Measurements from ENCODE around the gene HCRTR1.

The HCRTR1 gene

DNA sequence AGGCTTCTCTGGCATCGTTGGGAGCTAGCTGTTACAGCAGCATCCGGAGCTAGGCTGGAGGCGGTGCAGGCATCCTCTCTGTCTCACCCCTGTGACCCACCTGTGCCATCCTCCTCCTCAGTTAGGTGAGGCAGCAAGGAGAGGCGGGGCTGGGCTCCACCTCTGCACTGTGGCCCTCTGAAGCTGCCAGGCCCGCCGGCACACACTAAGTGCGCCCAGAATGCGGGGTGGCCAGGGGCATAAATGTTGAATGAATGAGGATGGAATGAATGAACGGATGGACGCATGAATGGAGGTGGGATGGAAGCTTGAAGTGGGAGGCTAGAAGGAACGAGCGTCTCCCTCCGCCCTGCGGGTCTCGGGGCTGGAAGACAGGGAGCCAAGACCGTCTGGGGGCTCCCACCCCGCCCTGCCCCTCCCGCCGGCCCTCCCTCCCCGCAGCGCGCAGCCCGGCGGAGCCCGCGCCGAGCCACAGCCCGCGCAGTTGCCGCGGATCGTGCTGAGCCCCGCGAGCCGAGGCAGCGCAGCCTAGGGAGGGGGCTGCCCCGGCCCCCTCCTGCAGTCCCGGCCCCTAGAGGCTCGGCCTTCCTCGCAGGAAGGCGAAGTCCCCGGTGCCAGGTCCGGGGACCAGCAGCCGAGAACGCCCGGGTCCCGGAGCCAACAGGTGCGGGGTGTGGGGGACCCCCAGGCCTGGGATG, at the start of gene HCRTR1:
Gene HCRTR1, plus strand, starts transcription at position 472 of the 698 bp plus-strand sequence. CDS start 1,504 bp downstream, outside the sequence.
- in situ Hi-C loops (cut with MboI; ENCODE audit: low sequenced_read_pairs), result no loop called here

DNA sequence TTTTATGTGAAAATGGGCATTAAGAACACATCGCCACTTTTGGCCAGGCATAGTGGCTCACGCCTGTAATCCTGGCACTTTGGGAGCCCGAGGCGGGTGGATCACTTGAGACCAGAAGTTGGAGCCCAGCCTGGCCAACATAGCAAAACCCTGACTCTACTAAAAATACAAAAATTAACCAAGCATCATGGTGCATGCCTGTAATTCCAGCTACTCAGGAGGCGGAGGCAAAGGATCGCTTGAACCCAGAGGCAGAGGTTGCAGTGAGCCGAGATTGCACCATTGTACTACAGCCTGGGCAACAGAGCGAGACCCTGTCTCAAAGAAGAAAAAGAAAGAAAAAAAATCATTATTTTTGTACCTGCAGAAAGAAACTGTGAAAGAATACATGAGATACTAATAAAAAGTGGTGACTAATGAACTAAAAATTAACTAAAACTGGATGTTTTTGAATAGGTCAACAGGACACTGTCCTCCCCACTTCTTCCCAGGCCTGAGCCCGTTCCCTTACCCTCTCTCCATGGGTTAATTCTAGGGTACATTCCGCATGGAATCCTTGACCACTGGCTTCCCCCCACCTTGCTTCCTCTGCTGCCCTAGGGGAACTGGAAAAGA, 49.4 kb upstream of the HCRTR1 start:
- in situ Hi-C loops (cut with MboI; ENCODE audit: low sequenced_read_pairs), result loop anchor here (25.0 kb wide), 1 partner anchor 381 kb away; no protein-coding TSS in a partner anchor

DNA sequence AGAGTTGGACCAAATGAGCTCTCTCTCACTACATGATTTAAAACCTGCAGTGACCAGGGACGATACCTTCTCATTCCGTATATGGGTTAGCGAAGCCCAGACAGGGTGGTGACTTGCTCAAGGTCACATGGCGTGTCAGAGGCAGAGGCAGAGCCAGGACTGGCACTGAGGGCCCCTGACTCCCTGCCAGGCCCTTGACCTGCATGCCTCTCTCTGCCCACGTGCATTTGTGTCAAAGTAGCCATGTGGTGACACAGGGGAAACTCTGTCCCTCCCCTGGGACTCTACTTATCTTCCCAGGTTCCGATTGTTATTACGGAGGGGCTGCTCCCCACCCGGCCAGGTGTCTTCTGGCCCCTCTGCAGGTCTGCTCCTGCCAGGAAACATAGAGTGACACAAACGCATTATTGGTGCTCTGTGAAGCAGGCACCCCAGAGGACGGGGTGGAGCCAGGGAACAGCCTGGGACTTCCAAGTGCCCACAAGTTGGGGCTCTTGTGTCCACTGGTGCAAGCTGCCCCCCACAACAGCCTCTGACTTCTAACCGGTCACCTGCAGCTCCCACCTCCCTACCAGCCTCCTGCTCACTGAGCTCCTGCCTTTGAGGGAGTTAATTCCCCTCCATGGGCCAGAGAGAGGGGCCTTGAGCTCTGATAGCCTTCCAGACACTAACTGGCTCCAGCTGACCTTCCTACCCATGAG, 48.4 kb upstream of the HCRTR1 start:
- in situ Hi-C loops (cut with MboI; ENCODE audit: low sequenced_read_pairs), result loop anchor here (25.0 kb wide), 1 partner anchor 382 kb away; no protein-coding TSS in a partner anchor

DNA sequence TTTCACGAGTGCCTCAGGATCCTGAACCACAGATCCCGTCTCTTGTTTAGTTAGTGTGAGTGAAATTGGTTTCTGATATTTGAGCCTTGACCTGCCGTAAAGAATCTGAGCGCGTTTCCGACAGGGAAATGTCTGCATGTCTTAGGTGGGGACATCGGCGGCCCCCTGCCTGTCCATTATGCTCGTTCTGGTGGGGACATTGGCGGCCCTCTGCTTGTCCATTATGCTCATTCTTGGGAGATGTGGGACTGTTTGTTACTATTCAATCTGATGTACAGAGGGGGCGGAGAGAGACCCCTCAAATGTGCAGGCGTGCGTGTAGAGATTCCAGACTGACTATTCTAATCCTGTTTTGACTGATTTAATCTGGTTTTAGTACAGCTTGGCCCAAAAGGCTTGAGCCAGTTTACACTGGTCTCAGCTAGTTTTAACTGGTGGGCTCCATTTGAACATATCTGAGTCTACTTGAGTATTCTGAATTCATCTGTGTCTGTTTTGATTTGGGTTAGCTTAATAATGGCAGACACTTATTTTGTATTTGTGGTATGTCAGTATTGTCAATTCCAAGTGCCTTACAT, 47.8 kb upstream of the HCRTR1 start:
- in situ Hi-C loops (cut with MboI; ENCODE audit: low sequenced_read_pairs), result loop anchor here (25.0 kb wide), 1 partner anchor 382 kb away; no protein-coding TSS in a partner anchor

DNA sequence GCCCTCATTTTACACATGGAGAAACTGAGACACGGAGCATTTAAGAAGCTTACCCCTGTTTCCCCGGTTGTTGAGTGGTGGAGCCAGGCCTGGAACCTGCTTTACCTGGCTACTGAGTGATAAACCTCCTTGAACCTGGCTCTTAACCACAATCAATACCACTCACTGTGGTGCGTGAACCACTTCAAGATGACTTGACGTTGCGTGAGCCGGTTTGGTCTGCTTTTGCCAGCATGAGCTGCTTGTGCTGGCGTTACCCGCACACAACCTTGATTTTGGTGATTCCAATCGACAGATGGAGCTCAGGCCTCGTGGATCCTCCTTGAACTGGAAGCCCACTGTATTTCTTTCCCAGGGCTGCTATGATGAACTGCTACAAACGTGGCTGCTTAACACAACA, 47.3 kb upstream of the HCRTR1 start:
- in situ Hi-C loops (cut with MboI; ENCODE audit: low sequenced_read_pairs), result loop anchor here (25.0 kb wide), 1 partner anchor 383 kb away; no protein-coding TSS in a partner anchor

DNA sequence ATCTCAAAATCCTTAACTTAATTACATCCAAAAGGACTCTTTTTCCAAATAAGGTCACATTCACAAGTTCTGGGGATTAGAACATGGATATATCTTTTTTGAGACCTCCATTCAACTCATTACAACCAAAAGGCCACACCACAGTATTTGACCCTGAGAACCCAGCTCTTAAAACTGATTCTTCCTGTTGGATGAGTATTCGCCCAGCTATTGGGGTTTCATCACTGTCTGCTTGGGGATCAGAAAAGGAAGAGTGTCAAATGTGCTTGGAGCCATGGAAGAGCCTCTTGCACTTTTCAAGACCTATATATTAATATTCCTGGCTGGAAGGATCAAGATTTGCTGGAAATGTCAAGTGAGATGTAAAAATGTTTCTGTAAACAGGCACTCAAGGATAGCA, 46.6 kb upstream of the HCRTR1 start:
- in situ Hi-C loops (cut with MboI; ENCODE audit: low sequenced_read_pairs), result loop anchor here (25.0 kb wide), 1 partner anchor 384 kb away; no protein-coding TSS in a partner anchor

DNA sequence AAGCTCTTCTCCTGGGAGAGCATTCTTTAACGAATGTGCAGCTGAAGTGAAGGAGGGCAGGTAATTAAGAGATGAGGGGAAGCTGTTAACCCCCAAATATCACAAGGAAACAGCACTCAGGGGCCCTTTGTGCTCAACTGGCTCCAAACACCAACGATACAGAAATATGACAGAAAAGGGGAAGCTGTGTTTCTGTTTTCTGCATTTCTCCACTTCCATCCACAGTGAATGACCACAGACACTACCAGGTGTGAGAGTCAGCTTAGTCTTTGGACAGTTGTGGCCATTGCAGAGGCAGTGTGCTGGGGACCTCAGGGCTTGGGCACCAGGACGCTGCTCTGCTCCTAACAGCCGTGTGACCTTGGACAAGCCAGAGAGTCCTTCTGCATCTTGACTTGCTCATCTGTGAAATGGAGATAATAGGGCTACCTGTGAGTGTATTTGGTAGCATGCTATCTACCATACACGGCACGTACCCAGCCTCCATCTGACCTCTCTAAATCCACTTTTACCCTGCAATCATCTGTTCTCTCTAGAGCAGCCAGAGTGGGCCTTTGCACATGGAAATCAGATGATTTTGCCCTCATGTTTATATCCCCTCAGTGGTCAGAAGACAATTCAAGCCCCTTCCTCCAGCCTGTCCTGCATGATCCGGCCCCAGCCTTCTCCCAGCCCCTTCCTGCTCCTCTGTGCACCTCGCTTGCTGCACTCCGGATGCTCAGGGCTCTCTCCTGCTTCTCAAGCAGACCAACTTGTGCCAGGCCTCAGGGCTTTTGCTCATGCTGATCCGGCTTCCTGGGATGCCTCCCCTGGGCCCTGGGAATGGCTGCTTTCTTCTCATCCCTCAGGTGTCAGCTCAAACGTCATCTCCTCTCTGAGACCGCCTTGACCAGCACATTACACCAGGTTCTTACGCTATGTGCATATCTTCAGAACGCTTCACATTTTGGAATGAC, 45.9 kb upstream of the HCRTR1 start:
- in situ Hi-C loops (cut with MboI; ENCODE audit: low sequenced_read_pairs), result loop anchor here (25.0 kb wide), 1 partner anchor 384 kb away; no protein-coding TSS in a partner anchor

DNA sequence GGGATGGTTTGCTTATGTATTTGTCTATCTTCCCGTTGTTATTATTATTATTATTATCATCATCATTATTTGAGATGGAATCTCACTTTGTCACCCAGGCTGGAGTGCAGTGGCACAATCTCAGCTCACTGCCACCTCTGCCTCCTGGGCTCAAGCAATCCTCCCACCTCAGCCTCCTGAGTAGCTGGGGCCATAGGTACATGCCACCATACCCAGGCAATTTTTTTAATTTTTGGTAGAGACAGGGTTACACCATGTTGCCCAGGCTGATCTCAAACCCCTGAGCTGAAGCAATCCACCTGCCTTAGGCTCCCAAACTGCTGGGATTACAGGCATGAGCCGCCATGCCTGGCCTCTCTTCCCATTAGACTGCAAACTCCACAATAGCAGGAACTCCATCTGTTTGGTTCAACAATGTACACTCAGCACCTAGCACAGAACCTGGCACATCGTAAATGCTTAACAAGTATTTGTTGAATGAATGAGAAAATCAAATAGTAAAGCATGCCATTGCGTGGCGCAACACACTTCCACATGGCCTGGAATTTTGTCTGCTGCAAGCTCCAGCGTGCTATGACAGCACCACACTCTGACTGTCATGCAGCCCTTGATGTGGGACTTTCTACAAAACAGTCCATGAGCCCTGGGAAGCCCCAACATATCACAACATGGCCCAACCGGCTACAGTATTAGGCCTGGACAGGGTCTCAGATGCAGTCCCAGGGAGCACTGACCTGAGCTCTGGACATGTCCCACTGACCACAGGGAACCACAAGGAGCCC, 45.0 kb upstream of the HCRTR1 start:
- in situ Hi-C loops (cut with MboI; ENCODE audit: low sequenced_read_pairs), result loop anchor here (25.0 kb wide), 1 partner anchor 385 kb away; no protein-coding TSS in a partner anchor

DNA sequence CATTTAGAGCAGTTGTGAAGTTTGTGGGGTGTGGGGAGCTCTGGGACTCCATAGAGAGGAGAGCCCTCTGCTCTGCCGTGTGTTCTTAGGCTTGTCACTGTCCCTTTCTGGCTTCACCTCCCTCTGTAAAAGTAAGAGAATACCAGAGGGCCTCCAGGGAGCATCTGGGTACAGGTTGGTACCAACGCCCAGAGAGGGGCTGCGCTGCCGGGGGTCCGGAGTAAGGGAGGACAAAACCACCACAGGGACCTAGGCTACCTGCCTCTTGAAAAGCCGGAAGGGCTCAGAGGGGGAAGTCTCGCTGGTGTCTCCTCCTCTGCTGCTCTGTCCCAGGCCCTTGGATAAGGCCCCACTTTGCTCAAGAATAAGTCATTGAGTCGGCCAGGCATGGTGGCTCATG, 44.2 kb upstream of the HCRTR1 start:
- in situ Hi-C loops (cut with MboI; ENCODE audit: low sequenced_read_pairs), result loop anchor here (25.0 kb wide), 1 partner anchor 386 kb away; no protein-coding TSS in a partner anchor

DNA sequence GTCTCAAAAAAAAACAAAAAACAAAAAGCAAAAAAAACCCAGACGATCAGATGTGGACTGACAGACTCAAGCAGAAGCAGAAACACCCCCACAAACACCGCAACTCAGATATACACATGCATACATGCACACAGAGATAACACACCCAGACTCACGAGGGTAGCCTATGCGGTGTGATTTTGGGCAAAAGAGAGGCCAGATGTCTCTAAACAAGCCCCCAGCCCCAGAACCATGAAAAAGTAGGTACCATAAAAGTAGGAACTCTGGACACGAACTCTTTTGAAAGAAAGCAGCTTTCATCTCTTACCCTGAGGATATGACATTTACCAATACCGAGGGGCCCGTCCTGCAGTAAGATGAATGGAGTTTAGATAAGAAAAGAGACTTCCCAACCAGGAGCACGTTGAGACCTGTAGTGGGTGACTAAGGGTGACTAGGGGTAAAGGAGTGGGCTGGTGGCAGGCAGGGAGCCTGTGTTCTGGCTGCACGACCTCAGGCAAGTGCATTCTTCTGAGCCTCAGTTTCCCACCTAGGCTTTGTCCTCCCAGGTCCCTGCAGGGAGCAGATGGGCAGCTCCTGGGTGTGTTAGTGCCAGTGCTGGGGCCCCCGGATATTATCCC, 42.6 kb upstream of the HCRTR1 start:
- in situ Hi-C loops (cut with MboI; ENCODE audit: low sequenced_read_pairs), result loop anchor here (25.0 kb wide), 1 partner anchor 388 kb away; no protein-coding TSS in a partner anchor

DNA sequence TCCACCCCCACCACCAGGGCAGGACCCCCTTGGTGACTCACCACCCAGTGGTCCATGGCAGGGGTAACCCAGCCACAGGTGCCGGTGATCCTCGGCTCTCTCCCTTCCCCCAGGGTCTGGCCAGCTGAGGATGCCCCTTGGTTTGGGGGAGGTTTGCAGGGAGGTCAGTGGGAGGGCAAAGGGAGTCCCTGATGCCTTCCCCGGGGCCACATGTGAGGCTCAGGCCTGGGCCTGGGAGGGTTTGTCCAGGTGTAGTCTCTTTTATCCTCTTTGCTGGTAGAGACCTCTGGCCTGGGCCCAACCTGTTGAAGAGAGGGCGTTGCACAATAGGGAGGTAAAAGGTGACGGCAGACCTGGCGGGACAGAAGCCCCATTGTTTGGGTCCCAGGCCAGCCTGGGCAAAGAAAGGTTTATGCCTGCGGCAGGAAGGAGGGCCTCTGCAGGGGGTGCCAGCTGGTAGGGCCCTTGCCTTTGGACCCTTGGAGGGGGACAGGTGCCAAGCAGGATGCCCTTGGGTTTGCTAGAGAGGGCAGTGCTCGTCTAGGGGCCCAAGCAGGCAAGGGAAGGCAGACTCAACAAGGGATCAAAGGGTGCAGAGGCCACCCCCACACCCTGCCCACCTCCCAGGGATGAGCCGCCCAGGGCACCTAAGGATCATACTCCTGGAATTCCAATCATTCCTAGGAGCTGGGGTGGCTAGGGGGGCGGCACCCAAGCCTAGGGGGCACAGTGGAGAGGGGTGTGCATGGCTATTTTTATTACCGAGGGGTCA, 41.9 kb upstream of the HCRTR1 start:
- in situ Hi-C loops (cut with MboI; ENCODE audit: low sequenced_read_pairs), result no loop called here

DNA sequence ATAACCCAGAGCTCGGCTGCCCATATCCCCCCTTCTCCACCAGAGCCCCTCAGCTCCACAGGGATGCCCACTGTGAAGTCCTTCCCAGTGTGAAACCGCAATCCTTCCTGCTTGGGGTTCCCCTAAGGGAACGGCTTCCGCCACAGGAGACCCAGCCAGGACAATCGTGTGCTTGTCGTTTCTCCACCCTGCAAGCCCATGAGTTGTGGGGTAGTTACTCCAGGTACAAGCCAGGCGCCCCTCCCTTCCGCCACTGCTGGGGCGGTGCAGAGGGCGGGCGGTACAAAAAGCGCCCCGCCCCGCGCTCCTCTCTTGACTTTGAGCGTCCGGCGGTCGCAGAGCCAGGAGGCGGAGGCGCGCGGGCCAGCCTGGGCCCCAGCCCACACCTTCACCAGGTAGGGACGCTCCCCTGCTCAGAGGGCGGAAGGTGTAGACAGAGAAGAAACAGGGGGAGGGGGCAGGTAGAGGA, 41.3 kb upstream of the HCRTR1 start, which contains the start of gene TINAGL1:
Gene TINAGL1, plus strand, starts transcription at position 315 of the 469 bp plus-strand sequence. CDS start 634 bp downstream, outside the sequence.
- in situ Hi-C loops (cut with MboI; ENCODE audit: low sequenced_read_pairs), result no loop called here

DNA sequence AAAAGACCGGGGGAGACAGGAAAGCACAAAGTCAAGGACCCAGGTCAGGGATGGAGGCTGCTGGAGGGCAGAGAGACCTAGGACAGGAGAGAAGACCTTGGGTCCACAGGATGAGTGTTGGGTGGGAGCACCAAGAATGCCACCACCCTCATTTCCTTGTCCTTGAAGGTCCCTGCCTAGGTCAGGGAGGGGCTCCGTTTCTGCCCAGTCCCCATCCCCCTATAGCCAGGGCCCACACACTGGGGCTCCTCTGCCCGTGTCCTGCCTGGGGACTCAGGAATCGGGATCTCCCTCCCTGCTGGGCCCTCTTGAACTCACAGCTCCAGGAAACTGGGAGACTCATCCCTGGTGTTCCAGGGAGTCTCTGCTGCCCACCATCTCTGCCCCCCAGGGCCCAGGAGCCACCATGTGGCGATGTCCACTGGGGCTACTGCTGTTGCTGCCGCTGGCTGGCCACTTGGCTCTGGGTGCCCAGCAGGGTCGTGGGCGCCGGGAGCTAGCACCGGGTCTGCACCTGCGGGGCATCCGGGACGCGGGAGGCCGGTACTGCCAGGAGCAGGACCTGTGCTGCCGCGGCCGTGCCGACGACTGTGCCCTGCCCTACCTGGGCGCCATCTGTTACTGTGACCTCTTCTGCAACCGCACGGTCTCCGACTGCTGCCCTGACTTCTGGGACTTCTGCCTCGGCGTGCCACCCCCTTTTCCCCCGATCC, 40.6 kb upstream of the HCRTR1 start:
- in situ Hi-C loops (cut with MboI; ENCODE audit: low sequenced_read_pairs), result no loop called here

DNA sequence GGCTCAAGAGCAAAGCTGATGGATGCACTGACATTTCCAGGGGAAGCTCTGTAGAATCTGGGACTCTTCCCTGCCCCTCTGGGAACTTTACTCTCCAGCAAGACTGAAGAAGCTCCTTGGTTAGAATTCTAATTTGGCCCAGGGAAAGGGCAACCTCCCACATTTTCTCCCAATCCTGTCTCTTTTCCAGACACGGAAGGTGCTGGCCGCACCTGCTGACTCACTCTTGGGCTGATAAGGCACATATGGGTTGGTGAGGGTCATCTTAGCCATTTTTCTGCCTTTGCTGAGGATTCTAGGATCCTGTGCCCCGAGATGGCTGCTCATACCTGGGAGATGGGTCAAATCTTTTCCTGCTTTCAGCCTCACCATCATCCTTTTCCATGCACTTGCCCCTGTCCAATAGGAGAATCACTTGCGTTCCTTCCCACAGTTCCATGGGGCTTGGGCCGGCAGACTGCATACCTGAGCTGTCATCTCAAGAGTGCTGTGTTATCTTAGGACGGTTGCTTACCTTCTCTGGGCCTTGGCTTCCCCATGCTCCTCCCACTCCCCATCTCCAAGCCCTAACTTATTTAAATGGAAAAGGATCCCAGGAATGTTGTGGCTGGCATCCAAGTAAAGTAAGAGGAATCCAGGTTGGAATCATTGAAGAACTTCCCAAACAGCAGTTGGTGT, 39.8 kb upstream of the HCRTR1 start:
- in situ Hi-C loops (cut with MboI; ENCODE audit: low sequenced_read_pairs), result no loop called here

DNA sequence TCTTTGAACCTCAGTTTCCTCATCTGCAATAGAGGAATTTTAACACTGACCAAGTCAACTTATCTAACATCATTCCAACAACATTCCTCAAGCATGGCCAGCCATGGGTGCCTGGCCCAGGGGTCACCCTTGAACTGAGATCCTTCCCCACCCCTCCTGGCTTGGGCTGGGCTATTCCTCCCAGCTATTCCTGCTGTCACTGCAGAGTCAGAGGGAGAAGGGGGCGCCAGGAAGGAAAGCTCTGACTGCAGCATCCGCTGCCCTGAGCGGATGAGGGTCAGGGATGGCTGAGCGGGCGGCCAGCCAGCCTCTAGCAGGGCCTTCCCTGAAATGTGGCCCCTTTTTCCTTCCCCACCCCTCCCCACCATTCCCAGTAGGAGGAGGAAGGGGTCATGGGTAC, 38.1 kb upstream of the HCRTR1 start:
- in situ Hi-C loops (cut with MboI; ENCODE audit: low sequenced_read_pairs), result no loop called here

DNA sequence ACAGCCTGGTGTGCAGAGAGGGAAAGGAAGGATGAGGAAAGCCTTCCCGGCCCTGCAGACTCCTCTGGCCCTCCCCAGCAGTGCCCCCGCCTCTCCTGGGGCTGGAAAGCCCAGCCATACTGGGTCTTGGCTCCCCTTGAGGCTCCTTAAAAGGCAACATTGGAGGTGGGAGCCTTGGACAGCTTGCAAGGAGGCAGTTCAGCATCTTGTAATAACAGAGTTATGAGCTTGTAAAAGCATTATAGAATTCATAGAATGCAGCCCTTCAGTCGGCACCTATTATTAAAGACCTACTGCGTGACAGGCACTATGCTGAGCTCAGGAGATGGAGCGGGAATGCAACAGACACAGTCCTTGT, 37.0 kb upstream of the HCRTR1 start:
- in situ Hi-C loops (cut with MboI; ENCODE audit: low sequenced_read_pairs), result no loop called here
